Upper lobe of left lung (tissue), 4 donors: ENCODE measurements around the gene ACBD6.

ENCODE experiments used
- CTCF ChIP-seq, 6 experiments: fragments of 450-650 bp in 4 of 6; fragments of 200-600 bp in 2 of 6; sonication (generic) in 2 of 6; IDR thresholded peaks; one replicate each; pipeline ENCODE4 v1.5.1; 2016 to 2019; ENCODE audit warnings: antibody characterized with exemption in 6 of 6
- EP300 ChIP-seq, 4 donors: sonication (generic); formaldehyde crosslinking; IDR thresholded peaks; one replicate each; pipeline ENCODE4 v1.5.1; 2017; ENCODE audit warnings: antibody characterized with exemption in 4 of 4, control low read depth in 2 of 4
- POLR2A ChIP-seq, 4 donors: fragments of 450-650 bp; IDR thresholded peaks; one replicate each; pipeline ENCODE4 v1.5.1; 2016 to 2017; ENCODE audit warnings: antibody characterized with exemption in 4 of 4, mild to moderate bottlenecking in 2 of 4
- POLR2AphosphoS5 ChIP-seq, 2 donors: sonication (generic); formaldehyde crosslinking; IDR thresholded peaks; one replicate each; pipeline ENCODE4 v1.5.1; 2017; ENCODE audit warnings: antibody characterized with exemption in 2 of 2

GRCh38 chr1:180524160-180524914 lies 22.0 kb upstream of the ACBD6 start:
- TF ChIP-seq CTCF (IDR thresholded peaks at IDR 0.05): no peak
- TF ChIP-seq POLR2A (IDR thresholded peaks at IDR 0.05): no peak
- no peak for TF ChIP-seq POLR2AphosphoS5 (IDR thresholded peaks at IDR 0.05)
- TF ChIP-seq EP300 (IDR thresholded peaks at IDR 0.05): no peak
